K562 (cell line): ENCODE data around the gene MALRD1.

ENCODE experiments used
- NFIC ChIP-seq: fragments of 450-650 bp; IDR thresholded peaks from 2 replicates; pipeline ENCODE4 v1.6.1; 2017; ENCODE audit warnings: mild to moderate bottlenecking, inconsistent platforms
- NR2C2 ChIP-seq, 2 experiments: fragments of 200-800 bp in 1 of 2; sonication (Bioruptor generic) in 1 of 2; sonication (generic) in 1 of 2; formaldehyde crosslinking in 1 of 2; IDR thresholded peaks; 2 replicates each; pipeline versions ENCODE4 v1.6.1 to v1.8.0; 2016 to 2022; ENCODE audit warnings: mild to moderate bottlenecking in 1 of 2, missing compliant biosample characterization in 1 of 2, missing genetic modification characterization in 1 of 2, missing genetic modification reagents in 1 of 2
- PATZ1 ChIP-seq: fragments of 250-450 bp; sonication (Bioruptor Pico); IDR thresholded peaks from 2 replicates; pipeline ENCODE4 v1.5.0; 2020; ENCODE audit warnings: mild to moderate bottlenecking, borderline replicate concordance
- POLR2A ChIP-seq: fragments of 450-650 bp; conservative IDR thresholded peaks from 2 replicates; pipeline ENCODE4 v1.6.1; 2016
- SETDB1 ChIP-seq: IDR thresholded peaks from one replicate; pipeline ENCODE4 v1.6.1; 2012; ENCODE audit warnings: low read length, control low read depth, inconsistent platforms
- TEAD2 ChIP-seq: fragments of 450-650 bp; IDR thresholded peaks from 2 replicates; pipeline ENCODE4 v1.6.1; 2016; ENCODE audit warnings: missing genetic modification characterization, control low read depth, missing compliant biosample characterization
- TEAD4 ChIP-seq, 2 experiments: sonication (generic) in 1 of 2; formaldehyde crosslinking in 1 of 2; IDR thresholded peaks; 2 replicates each; pipeline versions ENCODE4 v1.6.1 to v1.8.0; 2012 to 2022; ENCODE audit warnings: borderline replicate concordance in 1 of 2, inconsistent platforms in 1 of 2, low read length in 1 of 2, mild to moderate bottlenecking in 1 of 2, missing genetic modification reagents in 1 of 2
- TF ChIP-seq, protein P1 (sequence below), 3 experiments: IDR thresholded peaks in 2 of 3; conservative IDR thresholded peaks in 1 of 3; 2 replicates each; pipeline ENCODE4 v1.5.1; 2011 to 2012; ENCODE audit warnings: low read length in 3 of 3, mild to moderate bottlenecking in 3 of 3, control low read depth in 2 of 3, improper control_type of control experiment in 1 of 3, inconsistent platforms in 1 of 3, low read depth in 1 of 3, mixed read lengths in 1 of 3, moderate library complexity in 1 of 3; ENCODE audit not compliant: insufficient read depth in 2 of 3

DNA sequence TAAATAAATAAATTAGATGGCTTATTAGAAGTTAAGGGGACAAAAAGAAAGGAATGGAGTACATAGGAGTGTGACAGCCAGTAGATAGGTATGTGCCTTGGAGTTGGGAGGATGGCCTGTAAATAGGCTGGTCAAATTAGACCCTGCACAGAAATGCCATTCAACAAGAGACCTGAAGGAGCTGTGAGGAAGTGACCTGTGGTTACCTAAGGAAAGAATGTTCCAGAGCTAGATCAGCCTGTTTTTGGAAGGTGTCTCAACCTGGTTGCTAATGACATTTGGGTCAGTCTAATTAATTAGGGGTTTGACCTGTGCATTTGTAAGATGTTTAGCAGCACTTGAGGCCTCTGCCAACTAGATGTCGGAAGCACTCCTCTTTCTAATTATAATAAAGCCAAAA lies 452.4 kb downstream of the MALRD1 start:
- TF ChIP-seq POLR2A, result no peak
- TF ChIP-seq, protein P1, sequence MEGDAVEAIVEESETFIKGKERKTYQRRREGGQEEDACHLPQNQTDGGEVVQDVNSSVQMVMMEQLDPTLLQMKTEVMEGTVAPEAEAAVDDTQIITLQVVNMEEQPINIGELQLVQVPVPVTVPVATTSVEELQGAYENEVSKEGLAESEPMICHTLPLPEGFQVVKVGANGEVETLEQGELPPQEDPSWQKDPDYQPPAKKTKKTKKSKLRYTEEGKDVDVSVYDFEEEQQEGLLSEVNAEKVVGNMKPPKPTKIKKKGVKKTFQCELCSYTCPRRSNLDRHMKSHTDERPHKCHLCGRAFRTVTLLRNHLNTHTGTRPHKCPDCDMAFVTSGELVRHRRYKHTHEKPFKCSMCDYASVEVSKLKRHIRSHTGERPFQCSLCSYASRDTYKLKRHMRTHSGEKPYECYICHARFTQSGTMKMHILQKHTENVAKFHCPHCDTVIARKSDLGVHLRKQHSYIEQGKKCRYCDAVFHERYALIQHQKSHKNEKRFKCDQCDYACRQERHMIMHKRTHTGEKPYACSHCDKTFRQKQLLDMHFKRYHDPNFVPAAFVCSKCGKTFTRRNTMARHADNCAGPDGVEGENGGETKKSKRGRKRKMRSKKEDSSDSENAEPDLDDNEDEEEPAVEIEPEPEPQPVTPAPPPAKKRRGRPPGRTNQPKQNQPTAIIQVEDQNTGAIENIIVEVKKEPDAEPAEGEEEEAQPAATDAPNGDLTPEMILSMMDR (IDR thresholded peaks at IDR 0.05 in 2 of 3, conservative IDR thresholded peaks at IDR 0.05 in 1 of 3; ENCODE audit: insufficient read depth in 2 of 3, low read depth in 1 of 3, low read length in 3 of 3), result no peak
- TF ChIP-seq SETDB1, result no peak
- no peak for TF ChIP-seq PATZ1 (CRISPR knock-in tag)
- TF ChIP-seq NFIC, result no peak
- no peak for TF ChIP-seq NR2C2 (CRISPR knock-in tag; IDR thresholded peaks at IDR 0.05)
- TF ChIP-seq NR2C2 (tag; IDR thresholded peaks at IDR 0.05), result no peak
- TF ChIP-seq TEAD2 (tag), result no peak
- TF ChIP-seq TEAD4 (IDR thresholded peaks at IDR 0.05; ENCODE audit: low read length), result no peak
- TF ChIP-seq TEAD4 (CRISPR knock-in tag; IDR thresholded peaks at IDR 0.05; ENCODE audit: borderline replicate concordance), result no peak
